Activated CD8-positive, alpha-beta memory T cell treated with anti-CD3 and anti-CD28 coated beads for 24 hours (primary cell): ENCODE data around the gene NLN.

Experiments used
- DNase-seq: peaks from one replicate; pipeline ENCODE4 v3.0.0-alpha.2; 2020

The NLN gene

DNA sequence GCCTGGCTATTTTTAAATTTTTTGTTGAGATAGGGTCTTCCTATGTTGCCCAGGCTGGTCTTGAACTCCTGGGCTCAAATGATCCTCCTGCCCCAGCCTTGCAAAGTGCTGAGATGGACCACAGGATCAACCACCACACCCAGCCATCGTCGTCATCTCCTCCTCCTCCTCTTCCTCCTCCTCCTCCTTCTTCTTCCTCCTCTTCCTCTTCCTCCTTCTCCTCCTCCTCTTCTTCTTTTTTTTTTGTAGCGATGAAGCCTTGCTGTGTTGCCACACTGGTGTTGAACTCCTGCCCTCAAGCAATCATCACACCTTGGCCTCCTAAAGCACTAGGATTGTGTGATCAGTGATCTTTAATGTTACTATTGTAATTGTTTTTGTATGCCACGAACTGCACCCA lies 155.0 kb downstream of the NLN start:
- DNase-seq, result no peak
